ENCODE measurements around the gene DDIAS.

GRCh38 chr11:82898241-82898640, 3.3 kb upstream of the DDIAS start:
- TF ChIP-seq CTCF (IDR thresholded peaks at IDR 0.05; ENCODE audit: low read depth, low read length) (no peak), POLR2A (IDR thresholded peaks at IDR 0.05; ENCODE audit: extremely low read depth, insufficient read length) (no peak), MAX (IDR thresholded peaks at IDR 0.05; ENCODE audit: low read depth, low read length) (no peak), MYC (IDR thresholded peaks at IDR 0.05; ENCODE audit: low read depth, low read length) (no peak)
